SK-N-SH treated with all-trans-retinoic acid at 6 μM for 48 hours (cell line): ENCODE data around the gene TNIK.

ENCODE experiments used
- ATAC-seq: fragments of 200-7000 bp; cut with Tn5 transposase; 3 replicates; pipeline ENCODE4 v1.9.1; 2020; ENCODE audit warnings: mild to moderate bottlenecking, moderate library complexity
- ARNTL ChIP-seq: fragments of 450-650 bp; formaldehyde crosslinking; IDR thresholded peaks from 2 replicates; pipeline ENCODE4 v1.5.0; 2020; ENCODE audit warnings: low read depth, mild to moderate bottlenecking, moderate library complexity, borderline replicate concordance
- BACH2 ChIP-seq: fragments of 250-450 bp; sonication (Bioruptor Pico); IDR thresholded peaks from 2 replicates; pipeline ENCODE4 v1.9.0; 2021; ENCODE audit warnings: mild to moderate bottlenecking, borderline replicate concordance
- CREB5 ChIP-seq: fragments of 250-450 bp; sonication (Bioruptor Pico); IDR thresholded peaks from 2 replicates; pipeline ENCODE4 v1.5.1; 2020; ENCODE audit warnings: low read depth, mild to moderate bottlenecking, moderate library complexity
- CSRNP3 ChIP-seq: fragments of 250-450 bp; sonication (Bioruptor Pico); IDR thresholded peaks from 2 replicates; pipeline ENCODE4 v1.5.1; 2021; ENCODE audit warnings: mild to moderate bottlenecking, moderate library complexity
- GLIS3 ChIP-seq: fragments of 250-450 bp; sonication (Bioruptor Pico); IDR thresholded peaks from 2 replicates; pipeline ENCODE4 v1.5.0; 2020; ENCODE audit warnings: mild to moderate bottlenecking, moderate library complexity
- ISL1 ChIP-seq: fragments of 250-450 bp; sonication (Bioruptor Pico); IDR thresholded peaks from 2 replicates; pipeline ENCODE4 v2.1.2; 2022; ENCODE audit warnings: mild to moderate bottlenecking, moderate library complexity
- OSR1 ChIP-seq: fragments of 250-450 bp; sonication (Bioruptor Pico); IDR thresholded peaks from 2 replicates; pipeline ENCODE4 v1.8.0; 2022; ENCODE audit warnings: moderate library complexity, mild to moderate bottlenecking, inconsistent platforms
- PATZ1 ChIP-seq: fragments of 250-450 bp; sonication (Bioruptor Pico); IDR thresholded peaks from 2 replicates; pipeline ENCODE4 v1.8.0; 2020; ENCODE audit warnings: mild to moderate bottlenecking, moderate library complexity, borderline replicate concordance
- POU6F1 ChIP-seq: fragments of 250-450 bp; sonication (Bioruptor Pico); IDR thresholded peaks from 2 replicates; pipeline ENCODE4 v1.8.0; 2021; ENCODE audit warnings: low read depth, mild to moderate bottlenecking, moderate library complexity, borderline replicate concordance
- PPARA ChIP-seq: fragments of 250-450 bp; sonication (Bioruptor Pico); IDR thresholded peaks from 2 replicates; pipeline ENCODE4 v1.5.0; 2020; ENCODE audit warnings: mild to moderate bottlenecking, borderline replicate concordance
- RARB ChIP-seq: fragments of 250-450 bp; sonication (Bioruptor Pico); IDR thresholded peaks from 2 replicates; pipeline ENCODE4 v1.8.0; 2021; ENCODE audit warnings: mild to moderate bottlenecking, moderate library complexity
- SNAI2 ChIP-seq: fragments of 250-450 bp; sonication (Bioruptor Pico); IDR thresholded peaks from 2 replicates; pipeline ENCODE4 v1.5.0; 2020; ENCODE audit warnings: mild to moderate bottlenecking, moderate library complexity
- TCF4 ChIP-seq: fragments of 250-450 bp; sonication (Bioruptor Pico); IDR thresholded peaks from 2 replicates; pipeline ENCODE4 v1.8.0; 2021; ENCODE audit warnings: mild to moderate bottlenecking, moderate library complexity, borderline replicate concordance
- TOX ChIP-seq: fragments of 250-450 bp; sonication (Bioruptor Pico); IDR thresholded peaks from 2 replicates; pipeline ENCODE4 v1.8.0; 2021; ENCODE audit warnings: mild to moderate bottlenecking, moderate library complexity, borderline replicate concordance
- TSHZ2 ChIP-seq: fragments of 250-450 bp; sonication (Bioruptor Pico); IDR thresholded peaks from 2 replicates; pipeline ENCODE4 v1.5.0; 2020; ENCODE audit warnings: mild to moderate bottlenecking, moderate library complexity
- ZC3H10 ChIP-seq: fragments of 250-450 bp; sonication (Bioruptor Pico); IDR thresholded peaks from 2 replicates; pipeline ENCODE4 v1.5.1; 2021; ENCODE audit warnings: mild to moderate bottlenecking, moderate library complexity
- ZFP30 ChIP-seq: fragments of 450-650 bp; formaldehyde crosslinking; IDR thresholded peaks from 2 replicates; pipeline ENCODE4 v1.5.0; 2022; ENCODE audit warnings: mild to moderate bottlenecking, moderate library complexity
- ZNF8 ChIP-seq: fragments of 450-650 bp; formaldehyde crosslinking; IDR thresholded peaks from 2 replicates; pipeline ENCODE4 v1.5.0; 2020; ENCODE audit warnings: mild to moderate bottlenecking, moderate library complexity

The TNIK gene

GRCh38 chr3:171201825-171202224 is 258.4 kb downstream of the TNIK start:
- ATAC-seq: no peak

GRCh38 chr3:171200750-171201088 is 259.5 kb downstream of the TNIK start:
- TF ChIP-seq POU6F1 (CRISPR knock-in tag): no peak
- TF ChIP-seq PATZ1 (CRISPR knock-in tag): no peak
- no peak for TF ChIP-seq CSRNP3 (CRISPR knock-in tag)
- no peak for TF ChIP-seq ISL1
- ATAC-seq: no peak

More at GRCh38 chr3:171201825-171202224, 258.4 kb downstream of the TNIK start:
- no peak for TF ChIP-seq ZFP30 (CRISPR knock-in tag)

GRCh38 chr3:171200052-171200749 is 260.0 kb downstream of the TNIK start:
- TF ChIP-seq POU6F1 (CRISPR knock-in tag) (no peak), TSHZ2 (CRISPR knock-in tag) (no peak), ZNF8 (CRISPR knock-in tag) (no peak), PATZ1 (CRISPR knock-in tag) (no peak), SNAI2 (CRISPR knock-in tag) (no peak), BACH2 (CRISPR knock-in tag) (no peak), RARB (CRISPR knock-in tag) (no peak)
- TF ChIP-seq, all 23 proteins: peak for 0
- ATAC-seq: no peak

GRCh38 chr3:171199473-171199829 is 260.8 kb downstream of the TNIK start:
- no peak for ATAC-seq
- TF ChIP-seq TOX (CRISPR knock-in tag): no peak
- no peak for TF ChIP-seq CREB5 (CRISPR knock-in tag)
- TF ChIP-seq ISL1: no peak
- TF ChIP-seq TCF4: no peak
- TF ChIP-seq ARNTL (CRISPR knock-in tag): no peak
- TF ChIP-seq BACH2 (CRISPR knock-in tag): no peak
- TF ChIP-seq GLIS3 (CRISPR knock-in tag): no peak
- TF ChIP-seq OSR1: no peak
- no peak for TF ChIP-seq ZC3H10 (CRISPR knock-in tag)
- no peak for TF ChIP-seq POU6F1 (CRISPR knock-in tag)
- no peak for TF ChIP-seq PATZ1 (CRISPR knock-in tag)
- TF ChIP-seq PPARA (CRISPR knock-in tag): no peak
